GM12892 (cell line): ENCODE results near the gene R3HDM1.
"Not testable (repeated sequence)": the region's sequence is repeated elsewhere in the genome, so short reads cannot be mapped to it uniquely, and the experiment has no call there.

ENCODE experiments used
- DNase-seq: peaks from one replicate; pipeline ENCODE4 v3.0.0; 2011; ENCODE audit not compliant: insufficient read length
- FAIRE-seq: peaks from 2 replicates; lab custom pipeline; 2011; peaks lifted over from hg19 to GRCh38; lab: Jason Lieb, UNC
- POLR2A ChIP-seq: IDR thresholded peaks from 2 replicates; pipeline ENCODE4 v1.6.1; 2011; ENCODE audit warnings: low read depth, low read length, control low read depth
- POLR2AphosphoS5 ChIP-seq: IDR thresholded peaks from 2 replicates; pipeline ENCODE4 v1.6.1; 2011; ENCODE audit warnings: low read depth, low read length, control low read depth
- TAF1 ChIP-seq: IDR thresholded peaks from 2 replicates; pipeline ENCODE4 v1.6.1; 2011; ENCODE audit warnings: low read depth, mild to moderate bottlenecking, control low read depth, low read length, borderline replicate concordance

R3HDM1 gene

DNA sequence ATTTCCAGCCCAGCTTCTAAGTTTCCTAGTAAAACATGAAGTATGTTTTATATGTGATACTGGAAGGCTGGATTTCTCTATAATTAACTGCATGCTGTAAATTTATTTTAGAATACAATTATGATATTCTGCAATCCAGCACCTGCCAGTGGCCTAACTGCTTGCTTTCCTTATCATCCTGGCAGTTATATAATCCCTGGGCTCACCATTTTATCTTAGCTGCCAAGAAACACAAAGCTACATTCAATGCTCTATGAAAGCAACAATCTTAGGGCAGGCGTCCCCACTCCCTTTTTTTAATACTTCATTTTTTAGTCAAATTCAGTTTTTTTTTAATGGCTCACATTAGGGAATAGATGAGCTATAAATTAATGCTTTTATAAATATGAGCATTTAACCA is 172.0 kb downstream of the R3HDM1 start:
- no peak for FAIRE-seq
- TF ChIP-seq POLR2AphosphoS5 (no peak), TAF1 (no peak), POLR2A (no peak)

DNA sequence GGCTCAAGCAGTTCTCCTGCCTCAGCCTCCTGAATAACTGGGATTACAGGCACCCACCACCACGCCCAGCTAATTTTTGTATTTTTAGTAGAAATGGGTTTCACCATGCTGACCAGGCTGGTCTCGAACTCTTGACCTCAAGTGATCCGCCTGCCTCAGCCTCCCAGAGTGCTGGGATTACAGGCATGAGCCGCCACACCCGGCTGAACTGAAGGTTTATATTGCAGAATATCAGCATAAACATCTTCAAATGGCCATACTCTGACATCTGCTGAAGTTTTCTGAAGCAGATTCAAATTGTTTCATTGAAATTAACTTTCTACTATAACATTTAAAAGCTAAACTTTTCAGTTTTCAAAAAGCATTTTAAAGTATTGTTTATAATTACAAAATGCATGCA is 172.8 kb downstream of the R3HDM1 start:
- not testable (repeated sequence) for DNase-seq, FAIRE-seq

More for the DNA sequence above, 172.0 kb downstream of the R3HDM1 start:
- no peak for DNase-seq

DNA sequence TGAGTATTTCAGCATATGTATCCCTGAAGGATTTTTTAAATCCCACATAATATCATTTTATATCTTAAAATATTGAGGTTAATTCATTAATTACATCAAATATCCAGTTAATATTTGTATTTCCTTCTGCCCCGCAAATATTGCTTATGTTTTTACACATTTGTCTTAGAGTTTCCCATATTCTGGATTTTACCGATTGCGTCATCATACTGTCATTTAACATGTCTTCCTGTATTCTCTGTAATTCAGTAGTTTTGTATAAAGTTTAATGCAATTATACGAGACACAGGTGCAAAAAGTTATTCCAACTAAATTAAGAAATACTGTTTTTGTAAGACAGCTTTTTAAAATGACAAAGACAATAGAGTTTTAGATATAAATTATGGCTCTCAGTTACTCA is 176.9 kb downstream of the R3HDM1 start:
- no peak for DNase-seq
- no peak for FAIRE-seq
- no peak for TF ChIP-seq POLR2A
- TF ChIP-seq POLR2AphosphoS5: no peak
- no peak for TF ChIP-seq TAF1

DNA sequence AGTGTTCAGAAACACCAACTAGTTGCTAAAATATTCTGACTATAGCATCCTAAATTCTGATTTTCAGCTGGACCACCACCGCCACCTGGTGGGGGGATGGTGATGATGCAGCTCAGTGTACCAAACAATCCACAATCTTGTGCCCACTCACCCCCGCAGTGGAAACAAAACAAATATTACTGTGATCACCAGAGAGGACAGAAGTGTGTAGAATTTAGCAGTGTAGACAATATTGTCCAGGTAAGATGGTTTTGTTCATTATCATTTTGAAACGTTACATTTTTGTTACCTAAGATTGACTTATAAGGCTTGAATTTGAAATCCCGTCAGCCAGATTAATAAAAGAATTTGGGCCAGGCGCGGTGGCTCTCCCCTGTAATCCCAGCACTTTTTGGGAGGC is 178.7 kb downstream of the R3HDM1 start:
- FAIRE-seq (peak; percentile 91), DNase-seq (peak; percentile 29)
- no peak for TF ChIP-seq POLR2AphosphoS5
- no peak for TF ChIP-seq TAF1
- no peak for TF ChIP-seq POLR2A

DNA sequence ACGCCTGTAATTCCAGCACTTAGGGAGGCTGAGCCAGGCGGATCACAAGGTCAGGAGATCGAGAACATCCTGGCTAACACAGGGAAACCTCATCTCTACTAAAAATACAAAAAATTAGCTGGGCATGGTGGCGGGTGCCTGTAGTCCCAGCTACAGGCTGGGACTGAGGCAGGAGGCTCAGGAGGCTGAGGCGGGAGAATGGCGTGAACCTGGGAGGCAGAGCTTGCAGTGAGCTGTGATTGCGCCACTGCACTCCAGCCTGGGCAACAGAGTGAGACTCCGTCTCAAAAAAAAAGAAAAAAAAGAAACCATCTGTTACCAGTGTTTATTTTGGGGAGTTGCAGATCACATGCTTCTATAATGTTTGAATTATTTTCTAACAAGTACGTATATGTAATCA is 183.8 kb downstream of the R3HDM1 start:
- not testable (repeated sequence) for DNase-seq, FAIRE-seq

GRCh38 chr2:135728064-135728743 is 196.9 kb downstream of the R3HDM1 start:
- FAIRE-seq (no peak), DNase-seq (no peak)
- TF ChIP-seq POLR2AphosphoS5: no peak
- TF ChIP-seq POLR2A: no peak
- TF ChIP-seq TAF1: no peak

DNA sequence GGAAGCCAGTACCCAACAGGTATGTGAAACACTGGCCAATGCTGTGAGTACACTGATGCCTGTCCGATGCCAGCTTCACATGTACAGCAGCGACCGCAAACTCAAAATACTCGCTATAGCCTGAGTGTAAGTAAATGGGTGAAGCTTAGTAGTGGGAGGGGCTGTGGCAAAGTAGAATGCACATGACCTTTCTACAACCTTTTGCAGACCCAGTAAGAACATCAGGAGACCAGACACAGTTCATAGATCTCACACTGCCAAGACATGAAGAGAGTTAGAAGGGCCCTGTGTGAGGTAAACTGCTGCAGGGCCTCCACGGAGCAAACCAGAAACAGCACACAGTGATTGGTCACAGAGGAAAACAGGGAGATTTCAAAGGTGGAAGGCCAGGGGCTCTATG is 201.3 kb downstream of the R3HDM1 start:
- no peak for FAIRE-seq
- DNase-seq: no peak
- TF ChIP-seq POLR2A (no peak), TAF1 (no peak), POLR2AphosphoS5 (no peak)

GRCh38 chr2:135733045-135733444 is 201.8 kb downstream of the R3HDM1 start:
- DNase-seq (no peak), FAIRE-seq (no peak)
- TF ChIP-seq TAF1 (no peak), POLR2A (no peak), POLR2AphosphoS5 (no peak)

GRCh38 chr2:135736546-135736945 is 205.3 kb downstream of the R3HDM1 start:
- no peak for FAIRE-seq
- DNase-seq: no peak
- TF ChIP-seq POLR2AphosphoS5: no peak
- TF ChIP-seq TAF1: no peak
- TF ChIP-seq POLR2A: no peak

GRCh38 chr2:135740206-135740605 is 208.9 kb downstream of the R3HDM1 start:
- TF ChIP-seq POLR2A (no peak), TAF1 (no peak), POLR2AphosphoS5 (no peak)
- DNase-seq (no peak), FAIRE-seq (no peak)

DNA sequence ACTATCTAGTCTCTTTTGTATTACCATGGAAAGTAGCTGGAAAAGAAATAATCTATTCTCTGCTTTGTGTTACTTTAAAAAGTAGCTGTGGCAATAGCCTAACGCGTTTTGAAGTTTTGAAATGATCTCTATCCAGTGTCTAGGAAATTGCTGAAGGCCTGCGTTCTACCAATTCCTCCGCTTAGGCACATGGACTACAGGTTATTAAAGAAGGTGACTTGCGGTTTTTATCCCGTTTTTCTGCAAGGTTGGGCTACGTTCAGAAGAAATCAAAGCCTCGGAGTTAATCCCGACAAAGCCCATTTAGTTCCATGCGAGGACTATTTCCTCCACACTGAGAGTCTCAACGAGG is 209.7 kb downstream of the R3HDM1 start:
- DNase-seq (no peak), FAIRE-seq (no peak)
- TF ChIP-seq POLR2AphosphoS5: no peak
- no peak for TF ChIP-seq POLR2A
- no peak for TF ChIP-seq TAF1

- DNase-seq: peak; percentile 82
- TF ChIP-seq POLR2AphosphoS5: peak; percentile 90
- peak; percentile 89 for TF ChIP-seq POLR2A
- TF ChIP-seq TAF1: peak; percentile 53; the same call in 1 of the 2 replicates
- FAIRE-seq: peak; percentile 100
Observed at GRCh38 chr2:135741395-135742324, 210.4 kb downstream of the R3HDM1 start, which contains the start of gene UBXN4. TSS of gene UBXN4 (plus strand) at chr2:135741855. CDS start at chr2:135741930, 75 bp downstream.
